ENCODE measurements around the gene PSMD2.

DNA sequence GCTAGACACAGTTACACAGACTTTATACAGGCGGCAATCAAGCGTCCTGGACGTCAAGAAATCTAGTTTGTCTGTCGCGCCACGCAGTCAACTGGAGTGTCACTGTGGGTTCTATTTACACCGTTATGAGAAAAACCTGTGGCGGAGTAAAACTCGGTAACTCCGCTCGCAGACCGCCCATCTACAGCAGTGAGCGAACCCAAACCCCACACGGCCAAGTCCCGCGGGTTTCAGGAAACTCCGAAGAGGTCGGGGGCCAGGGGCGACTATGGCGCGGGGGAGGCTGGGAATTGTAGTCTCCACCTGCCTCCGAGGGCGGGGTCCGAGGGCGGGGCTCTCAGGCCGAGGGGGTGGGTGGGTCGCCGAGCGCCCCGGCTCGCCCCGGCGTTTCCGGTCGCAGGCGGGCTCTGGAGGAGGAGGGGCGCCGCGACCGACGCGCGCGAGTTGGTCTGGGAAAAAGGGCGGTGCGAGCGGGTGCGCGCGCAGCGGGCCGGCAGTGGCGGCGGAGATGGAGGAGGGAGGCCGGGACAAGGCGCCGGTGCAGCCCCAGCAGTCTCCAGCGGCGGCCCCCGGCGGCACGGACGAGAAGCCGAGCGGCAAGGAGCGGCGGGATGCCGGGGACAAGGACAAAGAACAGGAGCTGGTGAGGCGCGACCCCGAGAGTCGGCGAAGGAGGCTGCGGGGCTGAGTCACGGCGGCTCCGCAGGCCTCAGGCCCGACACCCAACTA lies at the start of gene PSMD2:
- TF ChIP-seq, protein P1, sequence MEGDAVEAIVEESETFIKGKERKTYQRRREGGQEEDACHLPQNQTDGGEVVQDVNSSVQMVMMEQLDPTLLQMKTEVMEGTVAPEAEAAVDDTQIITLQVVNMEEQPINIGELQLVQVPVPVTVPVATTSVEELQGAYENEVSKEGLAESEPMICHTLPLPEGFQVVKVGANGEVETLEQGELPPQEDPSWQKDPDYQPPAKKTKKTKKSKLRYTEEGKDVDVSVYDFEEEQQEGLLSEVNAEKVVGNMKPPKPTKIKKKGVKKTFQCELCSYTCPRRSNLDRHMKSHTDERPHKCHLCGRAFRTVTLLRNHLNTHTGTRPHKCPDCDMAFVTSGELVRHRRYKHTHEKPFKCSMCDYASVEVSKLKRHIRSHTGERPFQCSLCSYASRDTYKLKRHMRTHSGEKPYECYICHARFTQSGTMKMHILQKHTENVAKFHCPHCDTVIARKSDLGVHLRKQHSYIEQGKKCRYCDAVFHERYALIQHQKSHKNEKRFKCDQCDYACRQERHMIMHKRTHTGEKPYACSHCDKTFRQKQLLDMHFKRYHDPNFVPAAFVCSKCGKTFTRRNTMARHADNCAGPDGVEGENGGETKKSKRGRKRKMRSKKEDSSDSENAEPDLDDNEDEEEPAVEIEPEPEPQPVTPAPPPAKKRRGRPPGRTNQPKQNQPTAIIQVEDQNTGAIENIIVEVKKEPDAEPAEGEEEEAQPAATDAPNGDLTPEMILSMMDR (conservative IDR thresholded peaks at IDR 0.05; ENCODE audit: low read depth, low read length): no peak
- no peak for TF ChIP-seq EZH2 (IDR thresholded peaks at IDR 0.05; ENCODE audit: borderline replicate concordance, low read depth, low read length, poor library complexity, severe bottlenecking)
